Glutamatergic neuron (in vitro differentiated cells): Measurements from ENCODE around the gene LRP1. TPM values are rescaled to one million over a fixed set of nuclear protein-coding genes. Genes with fewer than 3 reads are reported as not detected.

Source experiments
- DNase-seq: peaks from one replicate; pipeline ENCODE4 v3.0.0; 2022
- H3K27ac Mint-ChIP-seq: one replicate; pipeline ENCODE4 v1.8.0; 2020; ENCODE audit warnings: mild to moderate bottlenecking, mixed read lengths, inconsistent platforms; ENCODE audit not compliant: unreplicated experiment
- H3K27me3 Mint-ChIP-seq: one replicate; pipeline ENCODE4 v1.8.0; 2020; ENCODE audit warnings: mild to moderate bottlenecking, moderate library complexity, mixed read lengths, inconsistent platforms; ENCODE audit not compliant: unreplicated experiment
- H3K36me3 Mint-ChIP-seq: one replicate; pipeline ENCODE4 v1.8.0; 2020; ENCODE audit warnings: mild to moderate bottlenecking, mixed read lengths, inconsistent platforms; ENCODE audit not compliant: unreplicated experiment
- H3K4me1 Mint-ChIP-seq: one replicate; pipeline ENCODE4 v1.8.0; 2020; ENCODE audit warnings: mild to moderate bottlenecking, low read depth, mixed read lengths, inconsistent platforms; ENCODE audit not compliant: unreplicated experiment
- H3K4me3 Mint-ChIP-seq: one replicate; pipeline ENCODE4 v1.8.0; 2020; ENCODE audit warnings: mild to moderate bottlenecking, mixed read lengths, inconsistent platforms; ENCODE audit not compliant: unreplicated experiment
- H3K9me3 Mint-ChIP-seq: one replicate; pipeline ENCODE4 v1.8.0; 2020; ENCODE audit warnings: mild to moderate bottlenecking, moderate library complexity, mixed read lengths, inconsistent platforms; ENCODE audit not compliant: unreplicated experiment
- total RNA-seq: library from RNA; stranded (reverse); fragmentation: NEBNext Ultra II Directional; extraction: Animal tissue kit (Norgen Biotek cat#: 25700); gene quantifications from one replicate; pipeline ENCODE4 v1.2.1, GENCODE V29; 2021; ENCODE audit not compliant: unreplicated experiment
- TF ChIP-seq, protein P1 (sequence below): fragments of 200-600 bp; sonication (generic); IDR thresholded peaks from one replicate; pipeline ENCODE4 v1.5.0; 2021; ENCODE audit not compliant: partially characterized antibody, unreplicated experiment

LRP1 gene
- total RNA-seq, 1 donor from 2014 or later, result 125 TPM

DNA sequence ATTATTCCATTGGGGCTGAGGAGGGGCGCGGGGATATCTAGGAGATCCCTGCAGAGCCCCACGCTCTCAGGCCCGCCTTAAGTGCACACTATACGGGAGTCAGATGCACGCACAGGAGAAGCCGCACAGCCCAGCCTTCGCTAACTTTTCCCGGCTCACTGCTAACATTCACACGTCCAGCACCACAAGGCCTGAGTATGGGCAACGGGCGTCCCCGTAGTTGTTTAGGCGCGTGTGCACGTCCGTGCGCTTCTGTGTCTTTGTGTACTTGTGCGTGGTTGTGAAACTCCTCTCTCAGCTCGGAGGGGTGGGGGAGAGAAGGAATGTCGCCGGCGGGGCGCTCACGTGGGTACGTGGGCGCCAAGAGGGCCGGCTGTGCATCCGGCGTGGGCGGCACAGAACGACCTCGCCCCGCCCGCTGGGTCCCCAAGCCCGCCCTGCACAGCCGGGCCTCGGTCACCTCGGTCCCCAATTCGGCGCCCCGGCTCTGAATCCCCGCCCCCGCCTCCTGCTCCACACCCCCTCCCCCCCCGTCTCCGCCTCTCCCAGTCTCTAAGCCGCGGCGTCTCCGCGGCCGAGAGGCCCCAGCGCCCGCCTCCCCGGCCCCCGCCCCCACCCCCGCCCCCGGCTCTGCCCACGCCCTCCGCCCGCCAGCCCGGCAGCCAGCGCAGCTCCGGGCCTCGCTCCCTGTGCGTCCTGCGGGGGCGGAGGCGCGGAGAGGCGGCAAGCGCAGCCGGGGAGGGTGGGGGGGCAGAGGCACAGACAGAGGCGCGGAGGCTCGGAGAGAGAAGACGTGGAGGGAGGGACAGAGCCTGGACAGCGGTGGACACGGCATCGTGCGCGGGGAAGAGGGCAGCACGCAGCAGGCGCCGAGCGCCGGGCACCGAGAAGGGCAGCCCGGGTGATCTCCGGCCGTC is 39.7 kb upstream of the LRP1 start, which contains the start of gene NAB2:
TSS of gene NAB2 (plus strand) at position 761 of the 917 bp plus-strand sequence. CDS start 158 bp downstream, outside the sequence.
- Mint-ChIP-seq H3K4me3 (peak within 1 kb of the TSS; percentile 98), H3K9me3 (peaks cover 9% of the 10 kb centered on the region), H3K27ac (peak within 1 kb of the TSS; percentile 69), H3K27me3 (peaks cover 24% of the 10 kb centered on the region), H3K36me3 (no peaks in the 10 kb centered on the region), H3K4me1 (peaks cover 20% of the 10 kb centered on the region)
- TF ChIP-seq, protein P1, sequence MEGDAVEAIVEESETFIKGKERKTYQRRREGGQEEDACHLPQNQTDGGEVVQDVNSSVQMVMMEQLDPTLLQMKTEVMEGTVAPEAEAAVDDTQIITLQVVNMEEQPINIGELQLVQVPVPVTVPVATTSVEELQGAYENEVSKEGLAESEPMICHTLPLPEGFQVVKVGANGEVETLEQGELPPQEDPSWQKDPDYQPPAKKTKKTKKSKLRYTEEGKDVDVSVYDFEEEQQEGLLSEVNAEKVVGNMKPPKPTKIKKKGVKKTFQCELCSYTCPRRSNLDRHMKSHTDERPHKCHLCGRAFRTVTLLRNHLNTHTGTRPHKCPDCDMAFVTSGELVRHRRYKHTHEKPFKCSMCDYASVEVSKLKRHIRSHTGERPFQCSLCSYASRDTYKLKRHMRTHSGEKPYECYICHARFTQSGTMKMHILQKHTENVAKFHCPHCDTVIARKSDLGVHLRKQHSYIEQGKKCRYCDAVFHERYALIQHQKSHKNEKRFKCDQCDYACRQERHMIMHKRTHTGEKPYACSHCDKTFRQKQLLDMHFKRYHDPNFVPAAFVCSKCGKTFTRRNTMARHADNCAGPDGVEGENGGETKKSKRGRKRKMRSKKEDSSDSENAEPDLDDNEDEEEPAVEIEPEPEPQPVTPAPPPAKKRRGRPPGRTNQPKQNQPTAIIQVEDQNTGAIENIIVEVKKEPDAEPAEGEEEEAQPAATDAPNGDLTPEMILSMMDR, result no peak
- DNase-seq, result peak; percentile 80

DNA sequence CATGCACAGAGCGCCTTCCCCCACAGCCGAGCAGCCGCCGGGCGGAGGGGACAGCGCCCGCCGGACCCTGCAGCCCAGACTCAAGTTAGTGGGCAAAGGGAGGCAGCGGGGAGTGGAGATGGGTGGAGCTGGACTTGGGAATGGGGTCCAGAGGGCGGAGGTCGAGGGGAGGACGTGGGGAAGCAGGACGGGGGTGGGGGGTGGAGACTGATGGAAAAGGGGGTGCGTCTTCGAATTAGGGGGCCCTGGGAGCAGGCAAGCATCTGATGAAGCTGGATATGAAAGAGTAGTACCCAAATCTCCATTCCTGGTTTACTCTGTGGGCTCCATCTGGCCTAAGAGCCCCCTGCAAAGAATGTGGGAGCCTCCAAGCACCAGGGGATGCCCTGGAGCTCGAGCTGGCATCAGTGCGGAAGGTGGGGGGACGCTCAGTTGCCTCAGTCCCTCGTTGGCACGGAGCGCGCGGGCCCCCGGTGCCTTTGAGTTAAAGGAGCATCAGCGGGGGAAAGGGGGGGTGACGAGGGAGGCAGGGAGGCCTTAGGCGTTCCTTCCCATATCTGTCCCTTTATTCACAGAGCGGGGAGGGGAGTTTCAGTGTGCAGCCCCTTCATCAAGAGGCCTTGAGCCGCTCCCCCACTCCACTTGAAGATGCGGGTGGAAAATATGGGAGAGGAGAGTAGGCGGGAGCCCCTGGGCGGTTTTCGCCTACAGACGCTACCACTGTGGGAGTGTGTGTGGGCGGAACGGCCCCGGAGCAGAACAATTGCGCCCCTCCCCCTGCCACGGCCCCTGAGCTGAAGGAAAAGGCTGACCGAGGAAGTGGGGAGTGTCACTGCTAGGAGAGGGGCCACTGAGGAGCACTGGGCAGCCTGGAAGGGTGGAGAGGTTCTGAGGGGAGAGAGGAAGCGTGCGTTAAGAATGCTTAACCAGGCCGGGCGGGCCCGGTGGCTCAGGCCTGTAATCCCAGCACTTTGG is 38.7 kb upstream of the LRP1 start:
- Mint-ChIP-seq H3K27me3 (peaks cover 26% of the 10 kb centered on the region), H3K4me3 (peak overlapping the region; percentile 98), H3K9me3 (peaks cover 9% of the 10 kb centered on the region), H3K27ac (peak overlapping the region; percentile 55), H3K4me1 (peaks cover 27% of the 10 kb centered on the region), H3K36me3 (no peaks in the 10 kb centered on the region)
- peak; percentile 50 for DNase-seq
- TF ChIP-seq, protein P1, result no peak

DNA sequence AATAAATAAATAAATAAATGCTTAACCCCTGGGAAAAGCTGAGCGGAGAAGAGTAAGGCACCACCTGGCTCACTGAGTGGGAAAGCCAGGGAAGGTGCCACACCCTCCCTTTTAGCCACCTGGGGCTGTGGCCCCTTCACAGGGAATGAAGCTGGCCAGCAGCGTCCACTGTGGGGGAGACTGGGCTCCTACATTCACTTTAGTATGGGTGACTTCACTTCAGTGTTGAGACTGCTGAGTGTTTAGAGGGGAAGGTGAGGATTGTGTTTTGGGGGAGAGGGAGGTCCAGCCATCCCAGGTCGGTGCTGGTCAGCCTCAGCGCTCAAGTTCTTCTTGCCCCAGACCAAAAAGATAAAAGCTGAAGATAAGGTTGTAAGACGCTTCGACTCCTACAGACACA is 37.8 kb upstream of the LRP1 start:
- TF ChIP-seq, protein P1, result no peak
- Mint-ChIP-seq H3K4me1 (peaks cover 33% of the 10 kb centered on the region), H3K27ac (peak overlapping the region; percentile 62), H3K27me3 (peaks cover 26% of the 10 kb centered on the region), H3K9me3 (peaks cover 9% of the 10 kb centered on the region), H3K4me3 (peak overlapping the region; percentile 98), H3K36me3 (no peaks in the 10 kb centered on the region)
- no peak for DNase-seq

DNA sequence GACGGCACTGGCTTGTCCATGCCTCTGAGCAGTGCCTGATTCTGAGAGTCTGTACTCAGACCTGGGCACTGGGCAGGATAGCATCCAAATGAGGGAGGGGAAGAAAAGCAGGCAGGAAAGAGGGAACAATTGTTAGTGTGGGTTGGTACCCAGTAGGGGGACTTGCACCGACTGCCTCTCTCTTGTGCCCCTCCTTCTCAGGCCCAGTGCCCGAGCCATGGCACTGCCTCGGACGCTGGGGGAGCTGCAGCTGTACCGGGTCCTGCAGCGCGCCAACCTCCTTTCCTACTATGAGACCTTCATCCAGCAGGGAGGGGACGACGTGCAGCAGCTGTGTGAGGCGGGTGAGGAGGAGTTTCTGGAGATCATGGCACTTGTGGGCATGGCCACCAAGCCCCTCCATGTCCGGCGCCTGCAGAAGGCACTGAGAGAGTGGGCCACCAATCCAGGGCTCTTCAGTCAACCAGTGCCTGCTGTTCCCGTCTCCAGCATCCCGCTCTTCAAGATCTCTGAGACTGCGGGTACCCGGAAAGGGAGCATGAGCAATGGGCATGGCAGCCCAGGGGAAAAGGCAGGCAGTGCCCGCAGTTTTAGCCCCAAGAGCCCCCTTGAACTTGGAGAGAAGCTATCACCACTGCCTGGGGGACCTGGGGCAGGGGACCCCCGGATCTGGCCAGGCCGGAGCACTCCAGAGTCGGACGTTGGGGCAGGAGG is 37.2 kb upstream of the LRP1 start:
- TF ChIP-seq, protein P1, result no peak
- Mint-ChIP-seq H3K4me3 (peak overlapping the region; percentile 98), H3K9me3 (peaks cover 7% of the 10 kb centered on the region), H3K36me3 (no peaks in the 10 kb centered on the region), H3K4me1 (peaks cover 30% of the 10 kb centered on the region), H3K27me3 (peaks cover 24% of the 10 kb centered on the region), H3K27ac (peak overlapping the region; percentile 62)
- DNase-seq, result no peak
